ENCODE results near the gene ZNF165. TPM values are rescaled to one million over a fixed set of nuclear protein-coding genes. Genes with fewer than 3 reads are reported as not detected.
"Not testable (repeated sequence)": the region's sequence is repeated elsewhere in the genome, so short reads cannot be mapped to it uniquely, and the experiment has no call there.

Gene ZNF165
- polyA plus RNA-seq, 1 donor: 0.34 TPM

DNA sequence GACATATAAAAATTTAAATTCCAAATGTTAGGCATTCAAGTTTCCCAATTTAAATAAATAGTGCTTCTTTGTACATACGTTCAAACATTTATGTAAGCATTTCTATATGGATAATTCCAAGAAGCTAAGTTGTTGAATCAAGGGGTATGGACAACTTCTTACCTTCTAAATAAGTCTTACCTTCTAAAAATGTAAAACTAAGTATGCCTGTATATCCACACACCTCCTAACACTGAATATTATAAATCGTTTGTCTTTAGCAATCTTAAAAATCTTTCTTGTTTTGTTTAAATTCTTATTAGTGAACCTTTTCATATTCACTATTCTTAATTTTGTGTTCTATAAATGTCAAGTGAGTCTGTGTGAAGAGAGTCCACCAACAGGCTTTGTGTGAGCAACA is 41.5 kb downstream of the ZNF165 start:
- DNase-seq (ENCODE audit: low read depth): no peak

DNA sequence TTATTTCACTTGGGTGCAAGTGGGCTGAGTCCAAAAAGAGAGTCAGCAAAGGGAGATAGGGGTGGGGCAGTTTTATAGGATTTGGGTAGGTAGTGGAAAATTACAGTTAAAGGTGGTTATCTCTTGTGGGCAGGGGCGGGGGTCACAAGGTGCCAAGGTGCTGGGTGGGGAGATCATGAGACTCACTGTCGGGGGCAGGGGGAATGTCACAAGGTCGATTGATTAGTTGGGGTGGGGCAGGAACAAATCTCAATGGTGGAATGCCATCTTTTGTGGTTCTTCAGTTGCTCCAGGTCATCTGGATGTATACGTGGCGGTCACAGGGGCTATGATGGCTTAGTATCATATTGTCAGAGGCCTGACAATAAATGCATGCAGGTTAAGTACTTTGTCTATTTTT is 41.9 kb downstream of the ZNF165 start:
- DNase-seq (ENCODE audit: low read depth): not testable (repeated sequence)

DNA sequence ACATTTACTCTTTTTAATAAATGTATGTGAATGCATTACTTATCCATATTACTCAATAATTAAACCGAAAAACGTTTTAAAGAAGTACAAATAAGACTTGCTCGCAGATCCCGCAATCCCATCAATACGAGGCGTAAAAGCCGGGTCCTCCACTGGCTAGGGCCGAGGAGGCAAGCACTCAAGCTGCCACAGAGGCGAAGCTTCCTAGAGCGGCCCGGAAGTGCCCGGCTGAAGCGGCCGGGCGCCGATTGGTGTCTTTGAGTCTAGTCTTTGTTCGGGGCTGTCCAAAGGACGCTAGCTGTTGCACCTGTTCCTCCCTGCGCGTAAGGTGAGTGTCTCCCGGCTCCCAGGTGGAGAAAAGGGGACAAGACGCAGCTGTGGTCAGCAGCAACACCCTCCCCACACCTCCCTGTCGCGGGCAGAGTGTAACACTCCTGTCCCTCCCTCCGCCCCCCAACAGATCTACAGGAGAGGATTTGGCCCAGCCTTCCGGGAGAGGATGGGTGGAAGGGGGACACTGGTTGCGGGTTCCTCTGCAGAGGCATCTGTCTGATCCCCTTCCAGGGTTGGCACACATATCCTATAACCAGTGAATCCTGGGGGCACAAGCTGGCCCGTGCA is 44.1 kb downstream of the ZNF165 start, which contains the start of gene ZSCAN16:
TSS of gene ZSCAN16 (plus strand) at position 260 of the 621 bp plus-strand sequence. CDS start 835 bp downstream, outside the sequence.
- DNase-seq (ENCODE audit: low read depth): no peak

DNA sequence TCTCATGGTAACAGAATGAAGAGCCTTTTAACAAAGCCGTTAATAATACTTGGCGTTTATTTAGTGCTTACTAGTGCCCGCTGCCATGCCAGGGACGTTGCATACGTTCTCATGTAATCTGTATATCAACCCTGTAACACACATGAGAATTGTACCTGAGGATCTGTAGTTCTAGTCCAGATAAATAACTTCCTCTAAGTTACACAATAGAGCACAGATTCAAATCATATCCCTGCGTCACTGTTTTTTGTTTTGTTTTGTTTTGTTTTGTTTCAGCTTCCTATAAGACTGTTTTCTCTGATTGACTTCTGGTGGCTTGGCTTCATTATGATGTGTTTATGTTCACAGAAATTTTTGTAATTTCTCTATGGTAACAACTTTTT is 44.6 kb downstream of the ZNF165 start:
- DNase-seq (ENCODE audit: low read depth): no peak

DNA sequence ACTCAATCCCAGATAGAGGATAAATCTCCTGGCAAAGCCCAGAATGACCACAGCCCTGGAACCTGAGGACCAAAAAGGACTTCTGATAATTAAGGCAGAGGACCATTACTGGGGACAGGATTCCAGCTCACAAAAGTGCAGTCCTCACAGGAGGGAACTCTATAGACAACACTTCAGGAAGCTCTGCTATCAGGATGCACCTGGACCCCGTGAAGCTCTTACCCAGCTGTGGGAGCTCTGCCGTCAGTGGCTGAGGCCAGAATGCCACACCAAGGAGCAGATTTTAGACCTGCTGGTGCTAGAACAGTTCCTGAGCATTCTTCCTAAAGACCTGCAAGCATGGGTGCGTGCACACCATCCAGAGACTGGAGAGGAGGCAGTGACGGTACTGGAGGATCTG is 45.0 kb downstream of the ZNF165 start:
- DNase-seq (ENCODE audit: low read depth): no peak

DNA sequence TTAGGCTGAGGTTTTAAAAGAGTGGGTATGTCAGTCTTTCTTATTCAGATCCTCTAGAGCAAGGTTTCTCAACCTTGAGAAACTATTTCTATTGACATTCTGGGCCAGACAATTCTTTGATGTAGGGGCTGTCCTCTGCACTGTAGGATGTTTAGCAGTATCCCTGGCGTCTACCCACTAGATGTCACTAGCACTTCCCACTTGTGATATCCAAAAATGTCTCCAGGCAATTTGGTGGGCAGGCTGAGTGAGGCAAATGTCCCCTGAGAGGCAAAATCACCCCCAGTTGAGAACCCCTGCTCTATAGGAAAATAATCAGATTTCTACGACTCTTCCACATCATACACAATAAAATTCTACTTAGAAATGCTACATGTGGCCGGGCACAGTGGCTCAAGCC is 53.6 kb downstream of the ZNF165 start:
- DNase-seq (ENCODE audit: low read depth): no peak

DNA sequence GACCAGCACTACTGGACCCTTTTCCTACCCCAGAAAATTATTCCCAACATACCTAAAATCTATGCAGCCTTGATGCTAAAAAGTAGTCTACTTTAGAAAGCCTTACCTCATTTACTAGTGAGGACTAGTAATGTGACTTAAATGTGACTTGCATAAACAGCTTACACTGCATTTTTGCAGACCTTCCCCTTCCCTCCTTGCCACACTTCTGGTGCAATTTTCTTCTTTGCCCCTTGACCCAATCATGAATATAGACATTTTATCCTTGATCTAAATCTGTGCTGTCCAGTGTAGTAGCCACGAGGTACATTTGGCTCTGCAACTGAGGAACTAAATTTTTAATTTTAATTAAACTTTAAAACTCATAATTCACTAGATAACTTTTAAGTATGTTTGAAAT is 54.3 kb downstream of the ZNF165 start:
- no peak for DNase-seq (ENCODE audit: low read depth)

DNA sequence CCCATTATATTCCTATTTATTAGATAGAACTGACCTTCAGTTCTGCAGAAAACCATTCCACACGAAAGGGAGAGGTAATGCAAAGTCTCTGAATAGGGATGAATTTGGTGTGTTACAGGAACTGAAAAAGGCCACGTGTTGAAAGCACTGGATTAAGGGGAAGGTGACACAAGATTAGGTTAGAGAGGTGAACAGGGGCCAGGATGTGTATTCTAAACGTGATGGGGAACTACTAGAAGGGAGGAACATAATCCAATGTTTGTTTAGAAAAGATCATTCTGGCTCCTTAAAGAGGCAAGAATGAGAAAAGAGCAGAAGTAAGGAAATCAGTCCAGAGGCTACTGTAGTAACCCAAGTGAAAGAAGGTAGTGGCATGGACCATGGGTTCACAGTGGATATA is 55.0 kb downstream of the ZNF165 start:
- DNase-seq (ENCODE audit: low read depth): no peak

DNA sequence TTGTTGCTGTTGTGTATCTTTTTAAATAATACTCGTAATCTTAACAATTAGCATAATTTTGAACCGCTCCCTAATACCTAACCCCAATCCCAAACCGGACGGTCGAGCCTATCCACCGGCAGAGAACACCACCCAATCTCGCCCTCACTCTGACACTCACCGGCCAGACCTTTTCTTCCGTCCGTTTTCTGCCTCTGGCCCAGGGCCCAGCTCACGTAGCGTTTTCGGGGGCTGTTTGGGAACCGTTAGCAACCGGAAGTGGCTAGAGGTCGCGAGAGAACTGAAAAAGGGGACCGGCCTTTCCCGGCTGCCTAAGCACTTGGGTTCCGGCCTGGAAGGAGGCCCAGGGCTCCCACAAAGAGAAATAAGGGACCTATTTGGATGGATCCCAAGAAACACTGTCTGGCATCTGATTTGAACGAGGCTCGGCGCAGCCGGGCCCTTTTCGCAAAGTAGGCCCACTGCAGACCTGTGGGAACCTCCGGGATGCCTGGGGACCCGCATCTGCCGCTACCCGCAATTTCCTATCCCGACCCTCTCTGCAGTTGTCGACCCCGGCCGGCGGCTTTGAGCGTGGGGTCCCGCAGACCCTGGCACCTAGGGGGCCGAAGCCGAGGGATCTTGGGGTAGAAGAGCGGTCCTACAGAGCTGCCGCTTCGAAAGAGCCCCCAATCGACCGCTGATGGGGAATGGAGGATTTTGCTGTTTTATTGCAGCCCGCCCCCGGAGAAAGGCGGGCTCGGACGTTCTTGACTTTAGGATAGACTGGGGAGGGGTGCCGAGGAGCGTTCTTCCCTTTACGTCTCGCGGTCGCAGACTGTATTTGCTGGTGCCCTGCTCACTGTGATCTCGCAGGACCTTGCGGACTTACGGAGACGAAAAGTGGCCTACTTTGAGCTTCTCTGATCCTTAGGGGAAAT is 56.5 kb downstream of the ZNF165 start:
- peak; percentile 84 for DNase-seq (ENCODE audit: low read depth)

DNA sequence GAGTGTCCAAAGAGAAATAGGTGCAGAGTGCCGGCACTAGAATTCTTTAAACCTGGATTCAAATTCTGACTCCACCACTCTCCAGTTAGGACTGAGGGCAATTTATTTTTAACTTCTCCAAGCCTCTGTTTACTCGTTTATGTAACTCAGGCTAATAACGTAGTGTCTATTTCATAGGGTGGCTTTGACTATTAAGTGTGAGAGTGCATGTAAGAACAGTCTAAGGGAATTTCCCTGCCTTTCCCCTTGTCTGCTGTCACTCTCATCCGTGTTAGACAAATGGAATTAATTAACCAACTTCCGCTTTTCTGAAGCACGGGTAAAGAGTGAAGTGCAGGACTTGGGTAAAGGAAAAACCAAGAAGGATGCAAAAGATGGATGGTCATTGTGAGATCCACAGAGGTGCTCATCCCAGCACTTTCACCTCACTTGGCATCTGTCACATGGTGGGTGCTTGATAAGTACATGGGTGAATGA is 57.2 kb downstream of the ZNF165 start:
- no peak for DNase-seq (ENCODE audit: low read depth)

Other genes with a start within 250 kb of the ZNF165 start
- gene OR2B2, start 168.2 kb upstream of the ZNF165 start, polyA plus RNA-seq (ENCODE audit: insufficient read length): not detected
- not detected for gene OR2B6, start 123.3 kb upstream of the ZNF165 start, polyA plus RNA-seq (ENCODE audit: insufficient read length)
- gene ZSCAN16, start 44.0 kb downstream of the ZNF165 start, polyA plus RNA-seq (ENCODE audit: insufficient read length): 4.0 TPM
- 22.1 TPM for gene ZKSCAN8, start 61.3 kb downstream of the ZNF165 start, polyA plus RNA-seq (ENCODE audit: insufficient read length)
- 28.0 TPM for gene ZSCAN9, start 144.7 kb downstream of the ZNF165 start, polyA plus RNA-seq (ENCODE audit: insufficient read length)
- 5.5 TPM for gene ZKSCAN4, start 171.7 kb downstream of the ZNF165 start, polyA plus RNA-seq (ENCODE audit: insufficient read length)
- gene NKAPL, start 178.7 kb downstream of the ZNF165 start, polyA plus RNA-seq (ENCODE audit: insufficient read length): 1.1 TPM
- gene ZSCAN26, start 186.6 kb downstream of the ZNF165 start, polyA plus RNA-seq (ENCODE audit: insufficient read length): 18.3 TPM
- gene PGBD1, start 201.0 kb downstream of the ZNF165 start, polyA plus RNA-seq (ENCODE audit: insufficient read length): 7.1 TPM

All from forelimb muscle (tissue), 1 donor.